Natural killer cell (primary cell): Measurements from ENCODE around the gene TCEAL3. TPM values are rescaled to one million over a fixed set of nuclear protein-coding genes. Genes with fewer than 3 reads are reported as not detected.
"Not testable (repeated sequence)": the region's sequence is repeated elsewhere in the genome, so short reads cannot be mapped to it uniquely, and the experiment has no call there.

Experiments used
- ATAC-seq, 3 donors: fragments of 150-1000 bp in 2 of 3; fragments of 200-7000 bp in 1 of 3; cut with Tn5 transposase; 1 replicate in 1 of 3; 2 replicates in 2 of 3; pipeline ENCODE4 v1.10.0; 2021; ENCODE audit warnings: mild to moderate bottlenecking in 2 of 3, moderate library complexity in 2 of 3
- DNase-seq, 2 donors: peaks; one replicate each; pipeline versions ENCODE4 v3.0.0 to v3.0.0-alpha.2; 2013 to 2021; ENCODE audit warnings: mixed read lengths in 1 of 2
- H3K27ac ChIP-seq: one replicate; pipeline ENCODE4 v1.5.1; 2013; ENCODE audit warnings: mild to moderate bottlenecking, low read length
- H3K27me3 ChIP-seq: one replicate; pipeline ENCODE4 v1.6.1; 2013; ENCODE audit warnings: low read length; ENCODE audit not compliant: control insufficient read depth, insufficient read depth
- H3K36me3 ChIP-seq: one replicate; pipeline ENCODE4 v1.6.1; 2013; ENCODE audit warnings: low read length; ENCODE audit not compliant: control insufficient read depth, insufficient read depth
- H3K4me1 ChIP-seq: one replicate; pipeline ENCODE4 v1.6.1; 2013; ENCODE audit warnings: low read length; ENCODE audit not compliant: control insufficient read depth, insufficient read depth
- H3K4me3 ChIP-seq: one replicate; pipeline ENCODE4 v1.5.1; 2013; ENCODE audit warnings: low read length
- H3K9me3 ChIP-seq: one replicate; pipeline ENCODE4 v1.6.1; 2013; ENCODE audit warnings: low read length; ENCODE audit not compliant: control insufficient read depth, insufficient read depth
- H3K27ac Mint-ChIP-seq, 2 donors: one replicate each; pipeline ENCODE4 v1.8.0; 2022; ENCODE audit warnings: mild to moderate bottlenecking in 2 of 2, mixed read lengths in 2 of 2, moderate library complexity in 1 of 2
- H3K27me3 Mint-ChIP-seq, 2 donors: one replicate each; pipeline ENCODE4 v1.8.0; 2022; ENCODE audit warnings: low read depth in 2 of 2, mixed read lengths in 2 of 2
- H3K36me3 Mint-ChIP-seq: one replicate; pipeline ENCODE4 v1.8.0; 2022; ENCODE audit warnings: mixed read lengths
- H3K4me1 Mint-ChIP-seq, 2 donors: one replicate each; pipeline ENCODE4 v1.8.0; 2022; ENCODE audit warnings: mixed read lengths in 2 of 2
- H3K4me3 Mint-ChIP-seq: one replicate; pipeline ENCODE4 v1.8.0; 2022; ENCODE audit warnings: mild to moderate bottlenecking, moderate library complexity, mixed read lengths
- H3K9me3 Mint-ChIP-seq, 2 donors: one replicate each; pipeline ENCODE4 v1.8.0; 2022; ENCODE audit warnings: mixed read lengths in 2 of 2
- CTCF ChIP-seq: fragments of 200-600 bp; IDR thresholded peaks from one replicate; pipeline ENCODE4 v1.8.0; 2022; ENCODE audit warnings: antibody characterized with exemption
- WGBS: methylation state at CpG from one replicate; pipeline ENCODE4 v1.1.7; 2013; ENCODE audit warnings: missing lambda C conversion rate; ENCODE audit not compliant: insufficient coverage; 5-methylcytosine and 5-hydroxymethylcytosine counted together
- intact Hi-C: fragments of 100-400 bp; cut with micrococcal nuclease; formaldehyde crosslinking; loops from one replicate; pipeline ENCODE4 v1.14.2; 2022
- total RNA-seq, 4 donors: library from RNA; stranded (reverse); fragments of 120-200 nt in 1 of 4; gene quantifications; one replicate each; pipeline versions ENCODE4 v1.2.3 to v1.2.4, GENCODE V29; 2013 to 2022

Gene TCEAL3
- total RNA-seq, 3 donors from 2014 or later (not counting 1 experiment from before 2014, with no cell fraction given) = 6.2 to 8.7 (median 8.4) TPM

- no peak overlapping the region for H3K4me3 Mint-ChIP-seq
- H3K27ac ChIP-seq = no peak overlapping the region
- 90% methylated on average over 3 of the region's 5 CpGs for WGBS
- no peak for TF ChIP-seq CTCF
- intact Hi-C loops = no loop called here
- no peaks in the 10 kb centered on the region for H3K36me3 Mint-ChIP-seq
- DNase-seq (no peak), ATAC-seq (no peak)
- H3K9me3 Mint-ChIP-seq = no peaks in the 10 kb centered on the region
- no peak overlapping the region for H3K4me3 ChIP-seq
- H3K27me3 Mint-ChIP-seq = peaks cover 9 to 46% of the 10 kb centered on the region in 2 donors
- no peaks in the 10 kb centered on the region for H3K36me3 ChIP-seq
- H3K27ac Mint-ChIP-seq = no peak overlapping the region
- no peaks in the 10 kb centered on the region for H3K9me3 ChIP-seq
- H3K4me1 ChIP-seq = no peaks in the 10 kb centered on the region
- H3K27me3 ChIP-seq = no peaks in the 10 kb centered on the region
- H3K4me1 Mint-ChIP-seq = peaks cover 5% of the 10 kb centered on the region in 2 donors
Observed at GRCh38 chrX:103658681-103659433, 51.1 kb downstream of the TCEAL3 start.

GRCh38 chrX:103659460-103659859, 51.7 kb downstream of the TCEAL3 start:
- H3K4me3 ChIP-seq, H3K4me1 Mint-ChIP-seq, H3K9me3 ChIP-seq, H3K27ac ChIP-seq, H3K27ac Mint-ChIP-seq, ATAC-seq, intact Hi-C loops, H3K4me1 ChIP-seq, H3K4me3 Mint-ChIP-seq, H3K9me3 Mint-ChIP-seq, DNase-seq, H3K36me3 Mint-ChIP-seq, H3K27me3 ChIP-seq, H3K36me3 ChIP-seq: not testable (repeated sequence)
- WGBS = no CpG with 5 or more reads among the region's 2 CpGs
- peaks cover 13 to 52% of the 10 kb centered on the region in 2 donors for H3K27me3 Mint-ChIP-seq

Other genes starting within 250 kb of the TCEAL3 start
- 1 to 10 TPM; 1.0 to 2.8 (median 1.7) TPM for gene BEX3, start 231.4 kb upstream of the TCEAL3 start, total RNA-seq
- gene RAB40A, start 88.5 kb upstream of the TCEAL3 start, total RNA-seq = not detected
- gene TCEAL4, start 22.4 kb upstream of the TCEAL3 start, total RNA-seq = 1 to 10 TPM; 3.2 to 5.2 (median 4.9) TPM
- gene TCEAL1, start 21.0 kb downstream of the TCEAL3 start, total RNA-seq = 1 to 10 TPM; 6.4 to 7.1 (median 6.7) TPM
- 100 to 1,000 TPM; 136 to 227 (median 141) TPM for gene MORF4L2, start 78.7 kb downstream of the TCEAL3 start, total RNA-seq
- not detected for gene TMEM31, start 102.9 kb downstream of the TCEAL3 start, total RNA-seq
- not detected for gene PLP1, start 168.9 kb downstream of the TCEAL3 start, total RNA-seq
- gene RAB9B, start 224.3 kb downstream of the TCEAL3 start, total RNA-seq = under 1 TPM; 0.45 to 0.64 (median 0.50) TPM